ENCODE data around the gene SPEM1.

DNA sequence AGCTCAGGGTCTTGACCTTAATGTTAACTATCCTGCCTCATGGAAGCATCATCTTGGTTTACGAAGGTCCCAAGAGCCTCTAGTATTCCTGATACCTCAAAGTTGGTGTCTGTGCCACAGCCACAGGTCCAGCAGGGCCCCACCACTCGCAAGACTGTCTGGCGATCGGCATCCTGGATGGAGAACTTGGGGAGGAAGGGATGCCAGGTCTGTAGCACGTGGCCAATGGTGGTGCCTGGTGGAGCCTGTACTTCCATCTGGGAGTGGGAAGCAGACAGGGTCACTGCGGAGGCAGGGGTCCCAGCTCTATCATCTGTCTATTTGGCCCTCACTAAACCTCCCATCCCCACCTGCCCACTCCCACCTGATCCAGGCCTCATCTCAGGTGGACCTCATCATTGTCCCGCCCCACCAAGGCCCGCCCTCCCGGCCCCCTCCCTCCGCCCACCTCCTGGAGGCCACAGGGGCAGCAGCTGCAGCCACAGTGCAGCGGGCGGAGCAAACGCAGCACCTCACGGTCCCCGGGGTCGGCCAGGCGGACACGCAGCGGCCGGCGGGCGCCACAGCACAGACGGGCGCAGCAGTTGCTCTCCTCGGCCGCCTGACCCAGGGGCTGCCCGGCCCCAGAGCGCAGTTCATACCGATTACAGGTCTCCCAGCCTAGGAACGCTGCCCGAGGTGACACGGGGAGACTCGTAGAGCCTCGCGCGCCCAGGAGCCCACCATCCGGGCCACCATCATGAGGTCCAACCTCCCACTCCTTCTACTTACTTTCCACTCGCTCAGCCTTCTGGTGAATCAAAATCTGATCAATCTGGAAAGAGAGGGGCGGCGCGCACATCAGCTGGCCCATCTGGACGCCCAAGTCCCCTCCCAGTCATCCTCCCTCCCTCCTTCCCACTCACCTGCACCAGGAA lies 27.2 kb upstream of the SPEM1 start:
- no peak for TF ChIP-seq RAD21 (CRISPR knock-in tag; IDR thresholded peaks at IDR 0.05)
- no peak for TF ChIP-seq FOSL1 (CRISPR knock-in tag; IDR thresholded peaks at IDR 0.05; ENCODE audit: borderline replicate concordance)
